ENCODE measurements around the gene ATF3. TPM values are rescaled to one million over a fixed set of nuclear protein-coding genes. Genes with fewer than 3 reads are reported as not detected.

The ATF3 gene
- total RNA-seq, 3 donors from 2014 or later = 14.8 to 27.2 (median 16.8) TPM

DNA sequence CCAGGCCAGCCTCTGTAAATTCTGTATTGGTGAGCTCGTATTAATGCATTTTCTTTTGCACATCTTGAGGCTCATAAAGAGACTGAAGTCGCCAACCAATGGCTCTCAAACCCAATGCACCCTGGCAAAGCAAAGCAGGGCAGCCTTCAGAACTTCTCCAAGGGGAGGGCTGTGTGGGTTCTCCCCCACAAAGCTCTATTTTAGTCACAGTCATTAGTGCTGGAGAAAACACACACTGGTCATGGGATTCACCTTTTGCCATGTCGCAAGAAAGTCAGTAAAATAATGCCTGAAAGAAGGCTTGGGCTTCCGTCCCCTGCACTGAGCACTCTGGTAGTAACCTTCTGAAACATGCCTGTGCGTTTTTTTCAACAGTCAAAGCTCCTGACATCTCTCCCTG is 26.3 kb upstream of the ATF3 start:
- H3K36me3 Mint-ChIP-seq (ENCODE audit: insufficient read depth) = no peaks in the 10 kb centered on the region
- H3K4me1 Mint-ChIP-seq (ENCODE audit: low read depth) = peaks cover 2% of the 10 kb centered on the region
- H3K4me3 Mint-ChIP-seq = no peak overlapping the region

DNA sequence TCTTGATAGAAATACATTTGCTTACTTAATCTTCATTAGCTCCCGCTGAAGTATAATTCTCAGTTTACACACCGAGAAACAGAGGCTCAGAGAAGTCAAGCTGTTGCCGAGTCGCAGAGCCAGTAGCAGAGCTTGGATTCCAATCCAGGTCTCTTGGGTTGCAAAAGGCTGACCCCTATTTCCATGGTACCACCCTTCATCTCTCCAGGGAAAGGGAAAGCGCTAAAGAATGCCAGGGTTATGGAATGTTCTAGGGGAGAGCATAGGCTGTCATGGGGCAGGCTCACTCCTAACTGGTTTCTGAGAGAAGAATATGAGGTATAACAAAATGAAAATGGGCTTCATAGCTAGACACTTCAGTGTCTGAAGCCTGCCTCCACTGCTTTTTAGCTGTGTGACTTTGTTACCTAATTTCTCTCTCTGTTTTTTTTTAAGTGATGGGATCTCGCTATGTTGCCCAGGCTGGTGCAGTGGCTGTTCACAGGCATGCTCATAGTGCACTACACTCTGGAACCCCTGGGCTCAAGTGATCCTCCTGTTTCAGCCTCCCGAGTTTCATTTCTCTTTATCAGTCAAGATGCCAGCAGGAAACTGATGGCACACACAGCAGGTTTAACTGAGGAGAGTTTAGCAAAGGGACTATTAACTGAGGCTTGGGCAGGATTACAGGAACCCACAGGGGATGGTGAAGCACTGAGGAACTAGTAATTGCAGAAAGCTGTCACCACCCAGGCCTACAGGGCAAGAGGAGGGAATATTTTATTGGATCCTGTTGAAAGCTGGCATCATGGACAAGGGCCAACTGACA is 25.5 kb upstream of the ATF3 start:
- Mint-ChIP-seq H3K27me3 (ENCODE audit: low read depth) (peaks cover 33% of the 10 kb centered on the region), H3K9me3 (no peaks in the 10 kb centered on the region), H3K4me1 (ENCODE audit: low read depth) (peaks cover 2% of the 10 kb centered on the region), H3K4me3 (no peak overlapping the region), H3K36me3 (ENCODE audit: insufficient read depth) (no peaks in the 10 kb centered on the region)
- no peak for DNase-seq
- no peak for ATAC-seq

More for the DNA sequence above, 26.3 kb upstream of the ATF3 start:
- Mint-ChIP-seq H3K9me3 (no peaks in the 10 kb centered on the region), H3K27me3 (ENCODE audit: low read depth) (peaks cover 34% of the 10 kb centered on the region)
- ATAC-seq (no peak), DNase-seq (no peak)

DNA sequence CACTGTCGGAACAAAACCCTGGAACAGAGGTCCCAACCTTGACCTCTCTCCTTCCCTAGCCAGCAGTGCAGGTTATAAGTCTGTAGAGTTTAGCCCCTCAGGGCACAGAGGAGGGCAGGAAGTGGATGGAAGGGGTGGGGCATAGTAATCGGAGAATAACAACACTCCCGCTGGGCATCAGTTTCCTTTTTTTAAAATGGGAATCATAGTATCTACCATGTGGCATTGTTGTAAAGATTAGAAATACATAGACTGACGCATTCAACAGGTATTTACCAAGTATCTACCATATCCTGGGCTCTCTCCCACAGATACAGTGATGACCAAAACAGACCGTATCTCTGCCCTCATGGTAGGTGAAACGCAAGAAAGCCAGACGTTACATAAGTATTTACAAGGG is 24.9 kb upstream of the ATF3 start:
- no peak for DNase-seq
- Mint-ChIP-seq H3K4me3 (no peak overlapping the region), H3K27me3 (ENCODE audit: low read depth) (peaks cover 28% of the 10 kb centered on the region), H3K36me3 (ENCODE audit: insufficient read depth) (no peaks in the 10 kb centered on the region), H3K4me1 (ENCODE audit: low read depth) (peaks cover 2% of the 10 kb centered on the region), H3K9me3 (no peaks in the 10 kb centered on the region)
- ATAC-seq = no peak

DNA sequence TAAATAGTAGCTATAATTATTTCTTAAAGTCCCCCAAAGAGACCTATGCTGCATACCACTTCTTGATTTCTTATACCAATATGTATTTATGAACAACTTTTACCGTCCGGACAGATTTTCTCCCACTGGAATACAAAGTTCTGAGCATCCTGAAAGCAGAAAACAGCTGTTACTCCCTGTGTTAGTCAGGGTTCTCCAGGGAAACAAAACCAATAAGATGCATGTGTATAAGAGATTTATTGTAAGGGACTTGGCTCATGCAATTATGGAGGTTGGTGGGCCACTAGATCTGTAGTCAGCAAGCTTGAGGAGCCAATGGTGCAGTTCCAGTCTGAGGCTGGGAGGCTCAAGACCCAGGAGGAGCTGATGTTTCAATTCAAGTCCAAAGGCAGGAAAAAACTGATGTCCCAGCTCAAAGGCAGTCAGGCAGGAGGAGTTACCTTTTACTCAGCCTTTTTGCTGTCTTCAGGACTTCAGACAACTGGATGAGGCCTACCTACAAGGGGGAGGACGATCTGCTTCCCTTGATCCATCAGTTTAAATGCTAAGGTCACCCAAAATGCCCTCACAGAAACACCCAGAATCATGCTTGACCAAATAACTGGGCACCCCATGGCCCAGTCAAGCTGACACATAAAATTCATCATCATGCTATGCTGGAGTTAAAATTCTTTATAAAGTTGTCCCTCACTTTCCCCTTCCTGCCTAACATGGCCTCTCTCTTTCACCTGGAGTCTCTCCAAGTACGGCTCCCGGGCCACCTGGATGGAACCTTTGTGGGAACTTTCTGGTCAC is 24.3 kb upstream of the ATF3 start:
- Mint-ChIP-seq H3K9me3 (no peaks in the 10 kb centered on the region), H3K4me1 (ENCODE audit: low read depth) (peaks cover 2% of the 10 kb centered on the region), H3K36me3 (ENCODE audit: insufficient read depth) (no peaks in the 10 kb centered on the region), H3K27me3 (ENCODE audit: low read depth) (peaks cover 32% of the 10 kb centered on the region), H3K4me3 (no peak overlapping the region)
- DNase-seq = no peak
- ATAC-seq = no peak

DNA sequence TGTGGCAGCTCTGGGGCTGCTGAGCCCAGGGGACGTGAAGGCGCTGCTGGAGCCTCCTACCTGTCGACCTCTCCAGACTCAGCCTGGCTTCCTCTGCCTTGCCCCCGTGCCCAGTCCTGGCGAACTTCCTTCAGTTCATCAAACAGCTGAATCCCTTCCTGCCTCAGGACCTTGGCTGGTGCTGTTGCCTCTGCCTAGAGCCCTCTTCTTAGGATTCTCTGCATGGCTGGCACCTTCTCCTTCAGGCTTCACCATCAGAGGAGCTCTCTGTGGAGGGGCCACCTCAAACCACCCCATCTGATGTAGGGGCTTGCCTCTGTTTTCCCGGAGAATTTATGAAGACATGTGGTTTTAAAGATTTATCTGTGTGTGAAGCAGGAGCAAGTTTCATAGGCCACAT is 23.4 kb upstream of the ATF3 start:
- H3K9me3 Mint-ChIP-seq = no peaks in the 10 kb centered on the region
- peaks cover 30% of the 10 kb centered on the region for H3K27me3 Mint-ChIP-seq (ENCODE audit: low read depth)
- no peak overlapping the region for H3K4me3 Mint-ChIP-seq
- peaks cover under 1% of the 10 kb centered on the region for H3K4me1 Mint-ChIP-seq (ENCODE audit: low read depth)
- DNase-seq (no peak), ATAC-seq (no peak)
- no peaks in the 10 kb centered on the region for H3K36me3 Mint-ChIP-seq (ENCODE audit: insufficient read depth)

DNA sequence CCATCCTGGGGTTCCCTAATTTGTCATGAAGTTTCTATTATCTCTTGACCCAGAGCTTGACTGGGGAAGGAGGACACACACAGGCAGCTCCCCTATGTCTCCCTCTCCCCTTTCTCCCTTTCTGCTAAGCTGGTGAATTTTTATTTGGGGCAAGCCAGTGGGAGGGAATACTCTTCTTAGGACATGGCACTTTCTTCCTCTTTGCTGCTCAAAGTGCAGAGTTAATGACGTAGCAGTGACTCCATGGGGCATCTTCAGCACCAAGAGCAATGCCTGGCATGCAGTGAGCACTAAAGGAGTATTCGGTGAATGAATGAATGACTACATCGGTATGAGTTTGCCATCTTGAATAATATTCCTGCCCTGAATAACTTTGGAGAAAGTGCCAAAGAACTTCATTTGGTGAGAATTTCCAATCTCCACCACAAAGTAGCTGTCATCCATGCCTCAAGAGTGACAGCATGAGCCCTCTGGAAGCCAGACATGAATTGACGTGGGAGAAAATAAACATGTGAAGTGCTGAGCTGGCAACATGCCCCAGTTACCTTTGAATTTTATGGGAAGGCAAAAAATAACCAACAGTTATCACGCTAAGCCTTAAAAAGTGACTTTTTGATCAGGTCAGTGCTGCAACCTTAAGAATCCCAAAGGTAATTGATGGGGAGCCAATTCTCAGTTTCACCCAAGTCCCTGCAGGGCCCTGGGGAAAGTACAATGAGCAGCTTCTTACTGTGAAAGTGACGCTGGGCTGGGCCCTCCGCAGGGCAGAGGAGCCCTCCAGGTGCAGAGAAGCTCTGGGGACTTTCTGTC is 22.1 kb upstream of the ATF3 start:
- no peaks in the 10 kb centered on the region for H3K4me1 Mint-ChIP-seq (ENCODE audit: low read depth)
- H3K27me3 Mint-ChIP-seq (ENCODE audit: low read depth) = peaks cover 33% of the 10 kb centered on the region
- no peaks in the 10 kb centered on the region for H3K36me3 Mint-ChIP-seq (ENCODE audit: insufficient read depth)
- DNase-seq = no peak
- no peaks in the 10 kb centered on the region for H3K9me3 Mint-ChIP-seq
- H3K4me3 Mint-ChIP-seq = no peak overlapping the region
- ATAC-seq = no peak

DNA sequence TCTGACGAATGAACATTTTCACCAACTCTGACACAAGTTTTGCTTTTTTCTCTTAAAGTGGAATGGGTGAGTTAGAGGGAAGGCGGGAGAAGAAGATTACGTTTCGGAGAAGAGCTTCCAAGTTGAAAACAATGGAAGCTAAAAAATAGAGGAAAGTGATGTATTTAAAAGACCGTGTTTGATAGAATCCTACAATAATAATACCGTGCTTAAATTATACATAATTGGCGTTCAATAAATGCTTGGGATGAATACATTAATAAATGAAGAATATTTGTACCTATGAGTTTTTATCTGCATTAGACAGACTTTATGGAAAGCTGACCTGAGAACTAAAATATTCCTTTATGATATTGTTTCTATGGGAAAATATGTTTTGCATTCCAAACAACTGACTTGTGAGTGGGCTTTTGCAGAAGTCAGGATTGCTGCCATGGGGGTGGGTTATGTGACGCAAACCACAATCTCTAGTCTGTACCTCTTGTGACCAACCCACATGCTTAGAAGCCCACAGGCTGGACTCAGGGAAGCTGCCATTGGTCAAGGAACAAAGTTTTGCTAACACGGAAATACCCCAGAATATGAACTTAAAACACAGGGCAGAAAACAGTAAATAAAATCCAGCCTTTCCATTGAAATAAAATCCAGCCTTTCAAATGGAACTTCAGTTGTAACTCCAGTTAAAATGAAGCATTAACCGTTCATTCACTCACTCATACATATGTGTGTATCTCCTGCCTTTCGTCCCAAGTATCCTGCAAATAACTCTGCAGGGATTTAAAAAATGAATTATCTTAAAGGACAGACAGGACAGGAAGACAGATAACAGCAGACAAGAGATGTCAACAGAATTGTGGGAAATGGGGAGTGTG is 21.3 kb upstream of the ATF3 start:
- ATAC-seq (no peak), DNase-seq (no peak)
- H3K36me3 Mint-ChIP-seq (ENCODE audit: insufficient read depth) = no peaks in the 10 kb centered on the region
- H3K4me1 Mint-ChIP-seq (ENCODE audit: low read depth) = no peaks in the 10 kb centered on the region
- no peak overlapping the region for H3K4me3 Mint-ChIP-seq
- H3K9me3 Mint-ChIP-seq = no peaks in the 10 kb centered on the region
- H3K27me3 Mint-ChIP-seq (ENCODE audit: low read depth) = peaks cover 31% of the 10 kb centered on the region

DNA sequence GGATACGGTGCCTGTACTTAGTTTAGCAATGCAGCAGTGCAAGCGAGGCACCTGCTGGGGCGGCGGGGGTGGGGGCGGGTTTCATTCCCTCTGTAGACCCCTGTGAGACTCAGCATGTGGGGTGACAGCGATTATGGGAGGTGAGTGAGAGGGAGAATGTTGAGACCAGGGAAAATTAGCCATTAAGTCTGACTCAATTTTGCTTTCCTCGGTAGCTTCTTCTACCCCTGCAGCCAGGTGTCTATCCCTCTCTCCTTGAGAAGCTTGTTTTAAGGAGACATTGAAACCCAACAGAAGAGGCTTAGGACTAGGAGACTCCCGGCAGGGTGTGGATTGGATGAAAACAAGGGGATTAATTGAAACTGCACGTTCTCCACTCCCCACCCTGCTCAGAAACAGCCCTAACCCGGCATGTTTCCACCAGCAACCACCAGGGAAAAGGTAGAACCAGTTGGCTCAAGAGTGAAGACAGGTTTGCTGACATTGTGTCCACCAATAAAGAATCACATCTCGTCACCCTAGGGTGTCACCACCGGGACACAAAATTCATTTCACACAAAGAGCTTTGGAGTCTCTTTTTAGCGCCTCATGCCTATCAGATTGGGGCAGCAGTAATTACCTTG is 20.6 kb upstream of the ATF3 start:
- Mint-ChIP-seq H3K36me3 (ENCODE audit: insufficient read depth) (no peaks in the 10 kb centered on the region), H3K4me1 (ENCODE audit: low read depth) (no peaks in the 10 kb centered on the region), H3K9me3 (no peaks in the 10 kb centered on the region), H3K27me3 (ENCODE audit: low read depth) (peaks cover 31% of the 10 kb centered on the region), H3K4me3 (no peak overlapping the region)
- ATAC-seq (no peak), DNase-seq (no peak)

DNA sequence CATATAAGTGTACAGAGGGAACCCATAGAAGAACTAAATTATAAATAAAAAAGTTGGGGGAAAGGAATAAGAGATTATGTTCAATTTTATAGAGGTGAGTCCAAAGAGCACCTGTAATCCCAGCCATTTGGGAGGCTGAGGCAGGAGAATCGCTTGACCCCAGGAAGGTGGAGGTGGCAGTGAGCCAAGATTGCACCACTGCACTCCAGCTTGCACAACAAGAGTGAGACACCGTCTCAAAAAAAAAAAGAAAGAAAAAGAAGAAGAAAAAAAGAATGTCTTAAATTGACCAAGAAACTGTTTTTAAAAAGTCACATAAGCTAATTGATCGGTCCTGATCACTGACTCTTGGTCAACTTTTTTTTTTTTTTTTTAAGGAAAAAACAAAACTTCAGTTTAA is 19.1 kb upstream of the ATF3 start:
- no peaks in the 10 kb centered on the region for H3K36me3 Mint-ChIP-seq (ENCODE audit: insufficient read depth)
- no peaks in the 10 kb centered on the region for H3K4me1 Mint-ChIP-seq (ENCODE audit: low read depth)
- DNase-seq (no peak), ATAC-seq (no peak)
- H3K27me3 Mint-ChIP-seq (ENCODE audit: low read depth) = peaks cover 28% of the 10 kb centered on the region
- no peaks in the 10 kb centered on the region for H3K9me3 Mint-ChIP-seq
- H3K4me3 Mint-ChIP-seq = no peak overlapping the region

DNA sequence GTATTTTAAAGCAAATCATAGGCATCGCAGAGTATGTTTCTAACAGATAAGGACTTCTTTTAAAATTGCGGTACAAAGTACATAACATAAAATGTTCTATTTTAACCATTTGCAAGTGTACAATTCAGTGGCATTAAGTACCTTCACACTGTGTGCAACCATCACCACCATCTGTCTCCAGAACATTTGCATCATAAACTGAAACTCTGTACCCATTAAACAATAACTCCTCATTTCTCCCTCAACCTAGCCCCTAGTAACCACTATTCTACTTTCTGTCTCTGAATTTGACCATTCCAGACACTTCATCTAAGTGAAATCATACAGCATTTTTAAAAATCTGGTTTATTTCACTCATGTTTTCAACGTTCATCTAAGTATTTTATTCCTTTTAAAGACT is 16.6 kb upstream of the ATF3 start:
- ATAC-seq (no peak), DNase-seq (no peak)
- H3K4me1 Mint-ChIP-seq (ENCODE audit: low read depth) = peaks cover 18% of the 10 kb centered on the region
- H3K9me3 Mint-ChIP-seq = no peaks in the 10 kb centered on the region
- no peaks in the 10 kb centered on the region for H3K36me3 Mint-ChIP-seq (ENCODE audit: insufficient read depth)
- H3K4me3 Mint-ChIP-seq = no peak overlapping the region
- peaks cover 15% of the 10 kb centered on the region for H3K27me3 Mint-ChIP-seq (ENCODE audit: low read depth)

DNA sequence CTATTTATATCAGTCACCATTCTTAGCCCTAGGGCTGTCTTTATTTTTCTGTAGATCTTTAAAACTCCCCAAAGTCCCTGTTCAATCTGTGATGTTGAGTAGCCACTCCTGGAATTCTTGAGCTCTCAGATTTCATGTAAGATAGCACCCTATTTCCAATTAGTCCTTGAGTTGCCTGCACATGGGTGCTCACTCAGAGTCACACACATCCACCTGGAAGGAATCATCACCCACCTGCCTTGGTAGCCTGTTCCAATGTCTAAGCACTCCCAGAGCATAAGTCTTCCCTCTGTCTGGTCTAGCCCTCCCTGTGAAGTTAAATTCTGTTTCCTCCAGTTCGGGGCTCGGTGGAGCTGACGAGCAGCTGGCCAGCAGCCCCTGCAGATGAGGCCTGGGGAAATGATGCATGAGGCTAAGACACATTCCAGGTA is 14.7 kb upstream of the ATF3 start:
- Mint-ChIP-seq H3K4me3 (no peak overlapping the region), H3K36me3 (ENCODE audit: insufficient read depth) (no peaks in the 10 kb centered on the region), H3K9me3 (no peaks in the 10 kb centered on the region), H3K4me1 (ENCODE audit: low read depth) (peaks cover 25% of the 10 kb centered on the region), H3K27me3 (ENCODE audit: low read depth) (peaks cover 9% of the 10 kb centered on the region)
- ATAC-seq (no peak), DNase-seq (no peak)

DNA sequence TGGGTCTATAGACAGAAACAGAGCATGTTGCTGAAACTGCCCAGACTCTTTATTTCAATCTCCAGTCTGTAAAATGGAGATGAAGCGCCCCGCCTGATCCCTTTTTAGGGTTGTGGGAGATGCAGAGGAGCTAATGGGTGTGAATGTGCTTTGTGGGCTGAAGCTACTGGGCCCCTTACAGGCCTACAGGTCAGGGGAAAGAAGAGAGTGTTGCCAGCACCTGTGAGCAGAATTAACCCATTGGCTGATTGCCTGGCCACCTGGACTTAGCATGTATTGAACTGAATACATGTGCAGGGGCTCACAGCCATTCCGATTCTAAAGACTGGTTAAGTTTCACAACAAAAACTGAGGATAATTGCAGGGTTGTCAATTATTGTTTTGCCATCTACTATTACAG is 13.9 kb upstream of the ATF3 start:
- ATAC-seq (no peak), DNase-seq (no peak)
- H3K4me1 Mint-ChIP-seq (ENCODE audit: low read depth) = peaks cover 25% of the 10 kb centered on the region
- no peaks in the 10 kb centered on the region for H3K9me3 Mint-ChIP-seq
- H3K36me3 Mint-ChIP-seq (ENCODE audit: insufficient read depth) = no peaks in the 10 kb centered on the region
- H3K4me3 Mint-ChIP-seq = no peak overlapping the region
- peaks cover 5% of the 10 kb centered on the region for H3K27me3 Mint-ChIP-seq (ENCODE audit: low read depth)

DNA sequence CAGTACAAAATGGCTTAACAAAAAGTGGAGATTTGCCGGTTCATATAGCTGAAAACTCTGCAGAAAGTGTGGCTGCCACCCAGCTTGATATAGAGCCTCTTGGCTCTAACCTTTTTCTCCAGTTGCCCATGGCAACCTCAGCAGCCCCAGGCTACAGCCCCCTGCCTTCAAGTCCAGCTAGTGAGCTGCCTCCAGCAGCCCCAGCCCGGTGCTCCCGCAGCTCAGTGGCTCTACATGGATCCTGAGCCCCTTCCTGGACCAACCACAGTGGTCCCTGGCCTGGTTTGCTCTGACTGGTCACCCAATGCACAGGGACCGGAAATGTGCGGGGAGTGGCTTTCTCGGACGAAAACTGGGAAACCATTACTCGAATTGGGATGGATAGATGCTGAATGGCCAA is 13.3 kb upstream of the ATF3 start:
- peaks cover 25% of the 10 kb centered on the region for H3K4me1 Mint-ChIP-seq (ENCODE audit: low read depth)
- DNase-seq = no peak
- no peaks in the 10 kb centered on the region for H3K36me3 Mint-ChIP-seq (ENCODE audit: insufficient read depth)
- no peaks in the 10 kb centered on the region for H3K9me3 Mint-ChIP-seq
- peaks cover 9% of the 10 kb centered on the region for H3K27me3 Mint-ChIP-seq (ENCODE audit: low read depth)
- ATAC-seq = no peak
- no peak overlapping the region for H3K4me3 Mint-ChIP-seq
